ENCODE measurements around the gene LPIN1. TPM values are rescaled to one million over a fixed set of nuclear protein-coding genes. Genes with fewer than 3 reads are reported as not detected.
A peak's percentile ranks its signal among the peaks of the same experiment; 100 is the strongest.

LPIN1 gene
- total and polyA plus RNA-seq, 2 of the 13 experiments (the other 11 are each of a cell fraction or from before 2014, with no cell fraction given), result 9.7 to 19.4 TPM

GRCh38 chr2:11797846-11798245, 51.4 kb downstream of the LPIN1 start:
- no TSS peak for BruUV-seq (replicated peaks)
- Histone ChIP-seq H3K79me2 (ENCODE audit: insufficient read depth, low read length) (no peaks in the 10 kb centered on the region), H3K36me3 (replicated peaks in 1 of 2; ENCODE audit: control insufficient read depth in 1 of 2, insufficient read depth in 2 of 2, low read length in 2 of 2) (peaks cover 6 to 41% of the 10 kb centered on the region in 2 experiments), H3K27me3 (ENCODE audit: control insufficient read depth in 1 of 2, insufficient read depth in 2 of 2, low read length in 2 of 2) (no peaks in the 10 kb centered on the region), H2AFZ (ENCODE audit: low read length) (no peak overlapping the region), H4K20me1 (ENCODE audit: insufficient read depth, low read length) (no peaks in the 10 kb centered on the region), H3K4me3 (replicated peaks in 1 of 3; ENCODE audit: insufficient read depth in 1 of 3, low read depth in 2 of 3, low read length in 3 of 3) (no peak overlapping the region), H3K9me3 (ENCODE audit: low read length) (no peaks in the 10 kb centered on the region), H3K9ac (ENCODE audit: insufficient read depth, low read depth, low read length) (no peak overlapping the region), H3K4me1 (ENCODE audit: insufficient read depth, low read length) (no peaks in the 10 kb centered on the region), H3K27ac (ENCODE audit: extremely low read length, insufficient read depth, low read length) (no peak overlapping the region), H3K4me2 (ENCODE audit: low read depth, low read length) (no peak overlapping the region)
- ChIA-PET CTCF (ENCODE audit: low intra/inter-chr PET ratio, low total read pairs) (no interaction called here), POLR2A (no interaction called here)
- DNase-seq (ENCODE audit: low spot score) (no peak), FAIRE-seq (no peak), ATAC-seq (no peak)
- intact Hi-C loops (cut with micrococcal nuclease; ENCODE audit: unreplicated experiment) (no loop called here), in situ Hi-C loops (cut with HindIII; ENCODE audit: extremely low pct_ligation_motif_present, low pct_unique_long_range_greater_than_20kb) (no loop called here)
- WGBS (ENCODE audit: low lambda C conversion rate), result 92% methylated on average over 6 of the region's 6 CpGs
- TF ChIP-seq CEBPB (IDR thresholded peaks at IDR 0.05; ENCODE audit: borderline replicate concordance, low read depth, low read length) (0 out of 2 replicates have a peak, but pooled peaks have one; percentile 2), MAX (IDR thresholded peaks at IDR 0.05) (no peak)

GRCh38 chr2:11798701-11799435, 52.4 kb downstream of the LPIN1 start:
- Histone ChIP-seq H3K36me3 (replicated peaks in 1 of 2; ENCODE audit: control insufficient read depth in 1 of 2, insufficient read depth in 2 of 2, low read length in 2 of 2) (peaks cover 7 to 40% of the 10 kb centered on the region in 2 experiments), H3K9me3 (ENCODE audit: low read length) (no peaks in the 10 kb centered on the region), H3K27me3 (ENCODE audit: control insufficient read depth in 1 of 2, insufficient read depth in 2 of 2, low read length in 2 of 2) (no peaks in the 10 kb centered on the region), H3K79me2 (ENCODE audit: insufficient read depth, low read length) (no peaks in the 10 kb centered on the region), H4K20me1 (ENCODE audit: insufficient read depth, low read length) (no peaks in the 10 kb centered on the region), H2AFZ (ENCODE audit: low read length) (no peak overlapping the region), H3K4me1 (ENCODE audit: insufficient read depth, low read length) (no peaks in the 10 kb centered on the region), H3K4me3 (replicated peaks in 1 of 3; ENCODE audit: insufficient read depth in 1 of 3, low read depth in 2 of 3, low read length in 3 of 3) (no peak overlapping the region), H3K27ac (ENCODE audit: extremely low read length, insufficient read depth, low read length) (no peak overlapping the region), H3K4me2 (ENCODE audit: low read depth, low read length) (no peak overlapping the region), H3K9ac (ENCODE audit: insufficient read depth, low read depth, low read length) (no peak overlapping the region)
- no peak for DNase-seq (ENCODE audit: low spot score)
- intact Hi-C loops (cut with micrococcal nuclease; ENCODE audit: unreplicated experiment) (no loop called here), in situ Hi-C loops (cut with HindIII; ENCODE audit: extremely low pct_ligation_motif_present, low pct_unique_long_range_greater_than_20kb) (no loop called here)
- 95% methylated on average over 15 of the region's 15 CpGs for WGBS (ENCODE audit: low lambda C conversion rate)
- no peak for ATAC-seq
- CTCF ChIA-PET (ENCODE audit: low intra/inter-chr PET ratio, low total read pairs), result no interaction called here
- TF ChIP-seq ZFP36L1 (CRISPR knock-in tag; IDR thresholded peaks at IDR 0.05) (no peak), ZNF362 (CRISPR knock-in tag; IDR thresholded peaks at IDR 0.05; ENCODE audit: borderline replicate concordance) (no peak), MYC (CRISPR knock-in tag; IDR thresholded peaks at IDR 0.05; ENCODE audit: borderline replicate concordance) (no peak), ZNF510 (CRISPR knock-in tag; IDR thresholded peaks at IDR 0.05; ENCODE audit: low read depth) (no peak), ZNF790 (CRISPR knock-in tag; IDR thresholded peaks at IDR 0.05; ENCODE audit: borderline replicate concordance) (no peak), TFE3 (CRISPR knock-in tag; IDR thresholded peaks at IDR 0.05) (no peak), FUBP1 (CRISPR knock-in tag; IDR thresholded peaks at IDR 0.05; ENCODE audit: borderline replicate concordance) (no peak), EEA1 (CRISPR knock-in tag; IDR thresholded peaks at IDR 0.05; ENCODE audit: borderline replicate concordance) (no peak)
- POLR2A ChIA-PET, result no interaction called here
- no peak for FAIRE-seq
- no TSS peak for BruUV-seq (replicated peaks)
